Measurements from ENCODE around the gene TSPEAR. TPM values are rescaled to one million over a fixed set of nuclear protein-coding genes. Genes with fewer than 3 reads are reported as not detected.
"Not testable (repeated sequence)": the region's sequence is repeated elsewhere in the genome, so short reads cannot be mapped to it uniquely, and the experiment has no call there.

TSPEAR gene
- total RNA-seq, 2 donors from 2014 or later, result not detected

GRCh38 chr21:44609193-44609592 is 102.2 kb downstream of the TSPEAR start:
- no peak overlapping the region for H3K27ac Mint-ChIP-seq
- no peak for ATAC-seq

GRCh38 chr21:44606495-44606894 is 104.9 kb downstream of the TSPEAR start:
- no peak for ATAC-seq
- no peak overlapping the region for H3K27ac Mint-ChIP-seq

More at GRCh38 chr21:44609193-44609592, 102.2 kb downstream of the TSPEAR start:
- no peak for DNase-seq
- peaks cover 2% of the 10 kb centered on the region for H3K36me3 Mint-ChIP-seq (ENCODE audit: low read depth)
- no peaks in the 10 kb centered on the region for H3K27me3 Mint-ChIP-seq
- no peak overlapping the region for H3K4me3 Mint-ChIP-seq
- peaks cover 2% of the 10 kb centered on the region for H3K9me3 ChIP-seq (ENCODE audit: control insufficient read depth, low read length, poor library complexity, severe bottlenecking)
- peaks cover 4% of the 10 kb centered on the region for H3K4me1 Mint-ChIP-seq

DNA sequence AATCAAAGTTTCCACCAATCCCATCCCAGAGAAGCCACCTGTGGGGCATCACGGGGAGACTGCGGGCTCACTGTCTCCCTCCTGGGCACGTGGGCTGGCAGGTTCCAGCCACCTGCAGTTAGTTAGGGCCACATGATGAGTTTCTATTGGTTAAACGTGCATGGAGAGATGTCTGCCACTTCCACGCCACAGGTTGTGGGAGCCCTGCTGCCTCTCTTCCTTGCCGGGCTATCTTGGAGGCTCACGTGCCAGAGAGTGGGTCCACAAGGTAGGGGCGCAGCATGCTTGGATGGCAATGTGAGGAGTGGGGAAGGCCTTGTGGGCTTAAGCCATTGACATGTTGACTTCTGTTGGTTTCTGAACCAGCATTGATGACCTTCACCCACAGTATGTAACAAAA is 107.5 kb downstream of the TSPEAR start:
- H3K27me3 Mint-ChIP-seq, result peaks cover 12% of the 10 kb centered on the region
- DNase-seq, result no peak
- no peak for ATAC-seq
- H3K4me3 Mint-ChIP-seq, result no peak overlapping the region
- peaks cover 4% of the 10 kb centered on the region for H3K36me3 Mint-ChIP-seq (ENCODE audit: low read depth)
- H3K27ac Mint-ChIP-seq, result no peak overlapping the region
- peaks cover 2% of the 10 kb centered on the region for H3K9me3 ChIP-seq (ENCODE audit: control insufficient read depth, low read length, poor library complexity, severe bottlenecking)
- H3K4me1 Mint-ChIP-seq, result peaks cover 7% of the 10 kb centered on the region

More at GRCh38 chr21:44606495-44606894, 104.9 kb downstream of the TSPEAR start:
- Mint-ChIP-seq H3K4me1 (peaks cover 4% of the 10 kb centered on the region), H3K4me3 (no peak overlapping the region), H3K36me3 (ENCODE audit: low read depth) (peaks cover 3% of the 10 kb centered on the region), H3K27me3 (peaks cover 6% of the 10 kb centered on the region)
- DNase-seq, result no peak
- H3K9me3 ChIP-seq (ENCODE audit: control insufficient read depth, low read length, poor library complexity, severe bottlenecking), result peaks cover 2% of the 10 kb centered on the region

DNA sequence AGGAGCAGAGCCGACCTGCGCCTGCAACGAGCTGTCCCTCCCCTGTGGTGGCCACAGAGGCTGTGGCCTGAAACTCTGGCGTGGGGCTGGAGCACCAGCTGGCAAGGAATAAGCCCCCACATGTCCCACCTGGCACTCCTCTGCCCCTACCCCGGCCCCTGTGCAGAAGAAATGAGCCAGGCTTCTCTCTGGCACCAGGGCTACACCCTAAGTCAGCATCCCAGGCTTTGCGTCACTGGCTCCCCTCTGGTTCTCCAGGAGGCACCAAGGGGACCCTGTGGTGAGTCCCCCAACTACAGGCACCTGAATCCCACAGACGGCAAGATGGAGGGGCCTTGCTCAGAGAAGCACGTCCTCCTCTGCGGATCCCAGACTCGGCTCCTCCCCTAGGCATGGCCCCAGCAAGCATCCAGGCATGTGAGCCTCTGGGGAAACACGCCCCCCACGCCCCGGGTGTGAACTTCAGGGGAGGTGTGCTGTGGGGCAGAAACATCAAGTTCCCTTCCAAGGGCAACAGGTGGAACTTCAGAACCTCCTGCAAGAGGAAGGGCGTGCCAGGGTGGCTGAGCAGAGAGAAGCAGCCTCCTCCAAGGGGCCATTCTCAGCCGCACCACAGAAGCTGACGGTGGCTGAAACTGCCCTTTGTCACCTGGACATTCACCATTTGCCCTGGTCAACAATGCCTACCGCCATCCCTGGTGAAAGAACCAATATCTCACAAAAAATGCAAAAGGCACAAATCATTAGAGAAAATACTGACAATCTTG is 108.1 kb downstream of the TSPEAR start:
- DNase-seq (no peak), ATAC-seq (no peak)
- H3K9me3 ChIP-seq (ENCODE audit: control insufficient read depth, low read length, poor library complexity, severe bottlenecking), result peaks cover 2% of the 10 kb centered on the region
- peaks cover 7% of the 10 kb centered on the region for H3K4me1 Mint-ChIP-seq
- H3K36me3 Mint-ChIP-seq (ENCODE audit: low read depth), result peaks cover 4% of the 10 kb centered on the region
- peaks cover 12% of the 10 kb centered on the region for H3K27me3 Mint-ChIP-seq
- no peak overlapping the region for H3K4me3 Mint-ChIP-seq
- no peak overlapping the region for H3K27ac Mint-ChIP-seq

DNA sequence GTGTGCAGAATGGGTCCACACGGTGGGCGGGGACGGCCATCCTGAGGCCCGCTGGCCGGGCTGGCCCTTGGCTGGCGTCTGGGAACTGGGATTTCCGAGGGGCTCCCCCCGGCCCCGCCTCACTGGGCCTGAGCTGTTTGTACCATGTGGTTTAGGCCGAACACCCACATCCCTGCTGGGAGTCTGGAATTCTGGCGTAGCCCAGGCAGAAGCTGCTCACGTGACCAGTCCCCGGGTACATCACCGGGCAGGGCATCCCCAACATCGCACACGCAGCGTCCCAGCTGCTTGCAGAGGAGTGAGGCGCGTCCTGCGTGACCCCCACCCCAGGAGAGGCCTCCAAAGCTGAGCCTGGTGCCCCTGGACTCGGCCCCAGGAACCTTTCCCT is 108.9 kb downstream of the TSPEAR start:
- peaks cover 2% of the 10 kb centered on the region for H3K9me3 ChIP-seq (ENCODE audit: control insufficient read depth, low read length, poor library complexity, severe bottlenecking)
- H3K4me1 Mint-ChIP-seq, result peaks cover 7% of the 10 kb centered on the region
- H3K4me3 Mint-ChIP-seq, result no peak overlapping the region
- no peak overlapping the region for H3K27ac Mint-ChIP-seq
- peaks cover 4% of the 10 kb centered on the region for H3K36me3 Mint-ChIP-seq (ENCODE audit: low read depth)
- DNase-seq, result no peak
- peaks cover 12% of the 10 kb centered on the region for H3K27me3 Mint-ChIP-seq
- no peak for ATAC-seq

- H3K27me3 Mint-ChIP-seq, result peaks cover 12% of the 10 kb centered on the region
- H3K4me3 Mint-ChIP-seq, result no peak overlapping the region
- H3K27ac Mint-ChIP-seq, result no peak overlapping the region
- ATAC-seq (no peak), DNase-seq (no peak)
- H3K9me3 ChIP-seq (ENCODE audit: control insufficient read depth, low read length, poor library complexity, severe bottlenecking), result peaks cover 2% of the 10 kb centered on the region
- H3K4me1 Mint-ChIP-seq, result peaks cover 7% of the 10 kb centered on the region
- peaks cover 4% of the 10 kb centered on the region for H3K36me3 Mint-ChIP-seq (ENCODE audit: low read depth)
Measured at GRCh38 chr21:44601596-44602462, 109.5 kb downstream of the TSPEAR start.

DNA sequence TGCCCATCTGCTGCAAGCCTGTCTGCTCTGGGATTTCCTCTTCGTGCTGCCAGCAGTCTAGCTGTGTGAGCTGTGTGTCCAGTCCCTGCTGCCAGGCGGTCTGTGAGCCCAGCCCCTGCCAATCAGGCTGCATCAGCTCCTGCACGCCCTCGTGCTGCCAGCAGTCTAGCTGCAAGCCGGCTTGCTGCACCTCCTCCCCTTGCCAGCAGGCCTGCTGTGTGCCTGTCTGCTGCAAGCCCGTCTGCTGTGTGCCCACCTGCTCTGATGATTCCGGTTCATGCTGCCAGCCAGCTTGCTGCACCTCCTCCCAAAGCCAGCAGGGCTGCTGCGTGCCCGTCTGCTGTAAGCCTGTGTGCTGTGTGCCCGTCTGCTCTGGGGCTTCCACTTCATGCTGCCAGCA is 110.3 kb downstream of the TSPEAR start:
- H3K27ac Mint-ChIP-seq; H3K4me1 Mint-ChIP-seq; DNase-seq; H3K36me3 Mint-ChIP-seq (ENCODE audit: low read depth); H3K4me3 Mint-ChIP-seq; ATAC-seq; H3K9me3 ChIP-seq (ENCODE audit: control insufficient read depth, low read length, poor library complexity, severe bottlenecking): not testable (repeated sequence)
- H3K27me3 Mint-ChIP-seq, result peaks cover 12% of the 10 kb centered on the region

- not testable (repeated sequence) for H3K36me3 Mint-ChIP-seq (ENCODE audit: low read depth); H3K4me3 Mint-ChIP-seq; H3K27ac Mint-ChIP-seq; DNase-seq; H3K4me1 Mint-ChIP-seq; H3K9me3 ChIP-seq (ENCODE audit: control insufficient read depth, low read length, poor library complexity, severe bottlenecking); ATAC-seq
- H3K27me3 Mint-ChIP-seq, result peaks cover 12% of the 10 kb centered on the region
Measured at GRCh38 chr21:44600118-44600978, 111.0 kb downstream of the TSPEAR start, which contains the start of gene KRTAP10-7. KRTAP10-7 (plus strand) TSS chr21:44600597; CDS start chr21:44600622, 25 bp downstream.

DNA sequence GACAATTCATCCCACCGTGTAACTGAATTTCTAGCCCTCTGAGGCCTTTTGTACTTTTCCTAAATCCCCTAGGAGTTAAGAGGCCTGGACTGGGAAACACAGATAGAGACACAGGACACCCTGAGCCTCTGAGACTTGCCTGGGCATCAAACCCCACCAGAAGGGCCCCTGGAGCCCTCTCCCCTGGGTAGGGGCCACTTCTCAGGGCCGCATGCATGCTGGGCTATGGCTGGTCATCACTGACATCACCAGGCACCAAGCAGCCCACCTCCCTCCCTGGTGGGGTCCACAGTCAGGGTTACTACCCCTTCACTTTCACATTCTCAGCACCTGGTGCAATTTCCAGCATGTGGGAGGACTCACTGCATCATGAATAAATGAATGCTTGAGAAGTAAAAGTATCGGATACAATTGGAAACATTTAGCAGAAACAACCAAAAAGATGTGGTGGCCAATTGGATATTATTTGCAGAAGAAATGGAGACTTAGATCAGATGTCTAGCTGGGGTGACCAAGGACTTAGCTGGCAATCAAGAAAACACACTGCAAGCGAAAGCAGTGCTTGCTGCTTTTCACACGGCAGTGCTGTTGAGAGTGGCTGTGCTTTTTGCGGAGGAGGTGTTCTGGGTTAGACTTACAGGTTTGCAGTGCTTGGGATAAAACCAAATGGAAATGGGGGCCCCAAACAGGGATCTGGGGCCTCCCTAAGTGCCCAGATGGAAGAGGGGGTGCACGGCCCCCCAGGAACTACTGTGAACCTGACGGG is 111.9 kb downstream of the TSPEAR start:
- Mint-ChIP-seq H3K4me1 (peaks cover 13% of the 10 kb centered on the region), H3K27ac (no peak overlapping the region), H3K27me3 (peaks cover 12% of the 10 kb centered on the region), H3K36me3 (ENCODE audit: low read depth) (peaks cover 4% of the 10 kb centered on the region), H3K4me3 (no peak overlapping the region)
- H3K9me3 ChIP-seq (ENCODE audit: control insufficient read depth, low read length, poor library complexity, severe bottlenecking), result no peaks in the 10 kb centered on the region
- DNase-seq (no peak), ATAC-seq (no peak)

DNA sequence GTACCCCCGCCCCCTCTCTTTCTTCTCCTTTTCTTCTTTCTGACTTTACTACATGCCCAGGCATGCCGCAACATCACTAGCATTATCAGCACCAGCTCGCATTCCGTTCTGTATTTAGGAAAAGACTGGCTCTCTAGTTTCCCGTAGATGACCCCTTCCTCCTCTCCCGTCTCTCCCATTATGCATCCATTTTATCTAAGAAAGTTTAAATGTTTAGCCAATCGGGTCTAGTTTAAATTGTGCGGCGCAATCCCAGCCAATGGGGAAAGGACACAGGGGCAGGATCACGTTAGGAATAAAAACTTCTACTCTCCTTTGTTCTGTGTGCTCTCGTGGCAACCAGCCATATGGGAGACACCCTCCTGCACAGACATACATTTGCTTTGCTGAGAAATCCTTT is 113.3 kb downstream of the TSPEAR start:
- no peak overlapping the region for H3K27ac Mint-ChIP-seq
- DNase-seq, result no peak
- peaks cover 13% of the 10 kb centered on the region for H3K4me1 Mint-ChIP-seq
- no peaks in the 10 kb centered on the region for H3K9me3 ChIP-seq (ENCODE audit: control insufficient read depth, low read length, poor library complexity, severe bottlenecking)
- ATAC-seq, result no peak
- H3K4me3 Mint-ChIP-seq, result no peak overlapping the region
- peaks cover 12% of the 10 kb centered on the region for H3K27me3 Mint-ChIP-seq
- peaks cover 4% of the 10 kb centered on the region for H3K36me3 Mint-ChIP-seq (ENCODE audit: low read depth)

- H3K9me3 ChIP-seq (ENCODE audit: control insufficient read depth, low read length, poor library complexity, severe bottlenecking), result no peaks in the 10 kb centered on the region
- Mint-ChIP-seq H3K27me3 (peaks cover 9% of the 10 kb centered on the region), H3K4me3 (no peak overlapping the region), H3K27ac (no peak overlapping the region), H3K4me1 (peaks cover 8% of the 10 kb centered on the region), H3K36me3 (ENCODE audit: low read depth) (peaks cover 2% of the 10 kb centered on the region)
- DNase-seq (no peak), ATAC-seq (no peak)
Measured at GRCh38 chr21:44596068-44596725, 115.2 kb downstream of the TSPEAR start.

DNA sequence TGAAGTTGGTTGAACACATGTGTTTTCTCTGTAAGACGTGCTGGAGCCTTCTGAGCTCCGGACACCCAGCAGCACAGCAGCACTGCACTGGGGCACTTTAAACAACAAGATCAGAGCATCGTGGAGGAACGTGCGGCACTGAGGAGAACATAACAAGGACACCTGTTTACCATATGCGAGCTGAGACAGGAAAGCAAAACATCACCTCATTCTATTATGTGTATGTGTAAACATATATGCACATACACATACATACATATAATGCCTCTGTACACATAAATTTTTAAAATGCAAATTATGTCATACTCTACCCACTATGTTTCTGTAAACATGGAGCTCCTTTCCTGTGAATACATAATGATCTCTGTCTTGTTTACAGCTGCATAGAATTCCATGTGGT is 115.8 kb downstream of the TSPEAR start:
- DNase-seq, result no peak
- ATAC-seq, result no peak
- peaks cover 8% of the 10 kb centered on the region for H3K4me1 Mint-ChIP-seq
- peaks cover 5% of the 10 kb centered on the region for H3K27me3 Mint-ChIP-seq
- H3K27ac Mint-ChIP-seq, result peak overlapping the region; percentile 79
- H3K4me3 Mint-ChIP-seq, result no peak overlapping the region
- H3K36me3 Mint-ChIP-seq (ENCODE audit: low read depth), result peaks cover 2% of the 10 kb centered on the region
- no peaks in the 10 kb centered on the region for H3K9me3 ChIP-seq (ENCODE audit: control insufficient read depth, low read length, poor library complexity, severe bottlenecking)
